Activated T-helper 1 cell treated with anti-CD3 and anti-CD28 coated beads, Interleukin-2, amount 50 U/mL, for 16 hours (primary cell): Measurements from ENCODE around the gene GFOD1.

Experiments used
- DNase-seq, 2 donors: peaks; one replicate each; pipeline ENCODE4 v3.0.0-alpha.2; 2020; ENCODE audit warnings: low read depth in 1 of 2, low spot score in 1 of 2

The GFOD1 gene

DNA sequence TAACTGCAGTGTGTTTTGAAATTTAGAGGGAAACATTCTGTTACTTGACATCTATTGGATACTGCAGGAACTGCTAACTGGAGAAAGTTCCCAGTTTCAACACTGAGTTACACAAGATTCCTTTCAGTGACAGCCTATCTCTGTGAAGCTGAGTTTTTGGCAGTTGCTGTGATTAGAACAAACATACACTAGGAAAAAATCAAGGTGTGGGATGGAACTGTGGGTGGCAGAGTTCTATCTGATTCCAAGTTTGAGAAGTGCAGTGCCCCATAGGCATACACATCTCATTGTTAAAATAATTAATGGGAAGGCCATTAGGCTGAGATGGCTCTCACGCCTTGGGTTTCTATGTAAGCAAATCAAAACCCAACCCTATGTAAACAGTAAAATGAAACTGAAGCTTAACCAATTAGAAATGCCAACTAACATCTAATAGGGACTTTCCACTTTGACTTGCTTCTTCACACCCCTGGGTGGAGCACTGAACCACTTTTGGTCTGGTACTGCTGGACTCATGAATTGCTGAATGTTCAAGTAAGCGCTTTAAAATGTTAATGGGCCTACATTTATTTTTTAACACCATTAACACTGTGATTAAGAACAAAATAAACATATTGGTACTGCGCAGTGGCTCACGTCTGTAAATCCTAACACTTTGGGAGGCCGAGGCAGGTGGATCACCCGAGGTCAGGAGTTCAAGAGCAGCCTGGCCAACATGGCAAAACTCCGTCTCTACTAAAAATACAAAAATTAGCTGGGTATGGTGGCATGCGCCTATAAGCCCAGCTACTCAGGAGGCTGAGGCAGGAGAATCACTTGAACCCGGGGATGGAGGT is 103.9 kb downstream of the GFOD1 start:
- no peak for DNase-seq

DNA sequence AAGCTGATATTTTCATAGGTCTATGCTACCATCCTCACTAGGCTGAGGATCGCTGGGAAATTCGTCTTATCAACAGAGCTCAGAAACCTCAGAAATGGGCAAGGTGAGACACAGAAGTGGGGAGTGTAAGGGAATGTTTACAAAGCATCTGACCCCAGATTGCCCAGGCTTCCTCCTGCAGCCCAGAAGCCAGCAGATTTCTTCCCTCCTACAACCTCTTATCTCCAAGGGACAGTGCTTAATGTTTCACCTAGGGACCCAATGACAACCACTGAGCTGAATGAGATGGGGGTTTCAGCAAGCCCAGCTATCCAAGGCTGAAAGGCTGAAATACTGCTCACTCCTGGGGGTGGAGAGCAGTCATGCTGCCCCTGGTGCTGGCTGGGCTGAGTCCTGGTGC is 106.6 kb downstream of the GFOD1 start:
- no peak for DNase-seq

DNA sequence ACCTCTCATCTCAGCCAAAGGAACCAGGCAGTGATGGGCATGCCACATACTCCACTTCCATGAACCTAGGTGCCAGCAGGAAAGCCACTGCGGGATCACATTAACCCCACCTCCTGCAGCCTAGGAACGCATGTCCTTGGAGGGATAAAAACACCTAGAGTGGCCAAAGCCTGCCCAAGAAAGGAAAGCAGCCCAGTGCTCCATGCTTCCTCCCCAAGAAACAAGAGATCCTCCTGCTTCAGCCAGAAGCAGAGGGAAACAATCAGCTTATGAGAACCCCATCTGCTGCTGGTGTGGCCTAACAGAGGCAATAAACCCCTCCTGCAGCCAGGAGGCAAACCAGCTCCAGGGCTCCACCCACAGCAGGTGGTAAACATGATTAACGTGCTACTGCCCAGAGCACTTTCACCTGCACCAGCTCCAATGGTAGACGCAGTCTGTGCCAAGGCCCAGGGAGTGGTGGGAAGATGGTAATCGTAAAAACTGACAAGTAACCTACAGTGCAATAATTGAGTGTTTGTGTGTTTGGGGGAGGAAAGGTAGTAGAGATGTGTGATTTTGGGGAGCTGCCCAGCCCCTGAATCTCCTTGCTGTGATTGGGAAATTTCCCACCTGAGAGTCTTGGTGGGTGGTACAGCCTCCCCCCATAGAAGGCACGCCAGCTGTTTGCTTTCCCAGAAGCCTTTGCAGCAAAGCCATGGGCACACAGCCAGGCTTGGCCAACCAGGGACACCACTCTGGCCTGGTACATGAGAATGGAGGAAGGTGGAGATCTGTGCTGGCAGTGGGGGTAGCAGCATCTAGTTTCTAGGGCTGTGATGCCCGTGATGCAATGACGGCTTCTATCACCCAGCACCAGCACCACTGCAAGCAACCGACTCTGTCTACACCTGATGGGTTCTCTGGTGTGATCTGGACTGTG is 108.5 kb downstream of the GFOD1 start:
- DNase-seq = no peak

DNA sequence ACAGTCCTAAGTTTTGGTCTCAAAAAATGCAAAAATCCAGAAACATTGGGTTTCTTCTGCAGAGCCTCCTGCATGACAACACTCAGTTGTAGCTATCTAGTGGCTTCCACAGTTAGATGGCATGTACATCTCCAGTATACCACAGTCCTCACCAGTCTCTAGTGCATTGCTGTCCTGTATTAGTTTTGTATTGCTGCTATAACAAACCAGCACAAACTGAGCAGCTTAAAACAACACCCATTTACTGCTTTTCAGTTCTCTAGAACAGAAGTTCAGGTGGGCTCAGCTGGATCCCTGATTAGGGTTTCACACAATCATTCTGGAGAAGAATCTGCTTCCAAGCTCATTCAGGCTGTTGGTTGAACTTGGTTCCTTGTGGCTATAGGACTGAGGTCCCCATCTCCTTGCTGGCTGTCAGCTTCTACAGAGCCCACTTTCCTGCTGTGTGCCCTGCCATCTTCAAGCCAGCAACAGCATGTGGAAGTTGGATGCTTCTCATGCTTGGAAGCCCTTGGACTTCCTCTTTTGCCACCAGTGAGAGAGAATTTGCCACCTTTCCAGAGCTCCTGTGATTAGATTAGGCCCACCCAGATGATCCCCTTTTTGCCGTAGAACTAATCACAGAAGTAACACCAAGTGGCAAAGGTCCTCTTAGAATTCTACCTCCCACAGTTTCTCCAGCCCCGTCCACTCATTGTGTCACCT is 110.2 kb downstream of the GFOD1 start:
- DNase-seq = no peak

DNA sequence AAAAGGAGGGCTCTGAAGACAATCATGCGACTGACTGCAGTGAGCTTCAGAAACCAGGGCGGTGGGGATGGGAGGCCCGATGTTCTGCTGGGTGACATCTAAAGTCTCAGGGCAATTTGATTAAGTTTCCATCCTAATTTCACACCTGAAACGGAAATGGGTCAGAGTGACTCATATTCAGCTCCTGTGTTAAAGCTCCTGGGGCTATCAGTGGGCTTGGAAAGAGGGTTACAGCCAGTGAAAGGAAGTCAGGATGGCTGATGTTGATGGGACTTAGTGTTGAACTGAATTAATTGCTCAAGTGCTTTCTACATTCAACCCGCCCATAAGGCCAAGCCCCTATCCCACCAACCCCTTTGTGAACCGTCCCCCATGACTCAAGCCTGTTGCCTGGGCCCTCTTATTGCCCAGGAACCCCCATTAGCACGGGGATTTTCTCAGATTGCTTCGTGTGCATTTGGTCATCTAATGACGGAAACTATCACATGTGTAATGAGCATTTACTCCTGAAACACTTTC is 112.0 kb downstream of the GFOD1 start:
- no peak for DNase-seq

DNA sequence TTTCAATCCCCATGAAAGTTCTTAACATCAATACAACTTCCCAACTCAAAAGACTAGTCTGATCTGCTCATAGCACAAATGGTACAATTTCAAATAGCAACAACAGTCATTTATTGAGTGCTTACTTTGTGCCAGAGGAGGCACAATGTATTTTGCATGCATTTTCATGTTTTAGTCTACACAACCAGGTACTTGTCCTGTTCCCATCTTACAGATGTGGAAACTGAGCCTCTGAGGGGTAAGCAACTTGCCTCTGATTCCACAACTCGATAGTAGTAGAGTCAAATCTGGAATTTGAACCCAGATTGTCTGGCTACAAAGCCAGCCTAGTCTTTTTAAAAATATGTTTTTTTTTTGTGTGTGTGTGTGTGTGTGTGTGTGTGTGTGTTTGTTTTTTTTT is 113.5 kb downstream of the GFOD1 start:
- DNase-seq = no peak

DNA sequence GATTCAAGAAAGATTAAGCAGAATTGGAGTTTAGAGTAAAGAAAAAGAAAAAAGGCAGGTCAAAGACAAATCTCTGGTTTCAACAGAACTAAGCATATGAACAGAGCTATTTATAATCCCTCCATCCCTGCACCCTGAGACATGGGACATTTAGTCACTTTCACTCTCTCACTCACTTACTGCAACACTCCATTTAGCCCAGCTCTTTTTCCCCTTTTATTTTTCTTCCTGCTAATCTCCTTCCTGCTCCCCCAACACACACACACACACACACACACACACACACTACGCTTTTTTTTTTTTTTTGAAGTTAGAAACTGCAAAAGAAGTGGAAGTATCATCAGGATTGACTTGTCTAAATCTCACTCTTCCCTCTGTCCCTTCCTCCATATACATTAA is 113.9 kb downstream of the GFOD1 start:
- DNase-seq = no peak

DNA sequence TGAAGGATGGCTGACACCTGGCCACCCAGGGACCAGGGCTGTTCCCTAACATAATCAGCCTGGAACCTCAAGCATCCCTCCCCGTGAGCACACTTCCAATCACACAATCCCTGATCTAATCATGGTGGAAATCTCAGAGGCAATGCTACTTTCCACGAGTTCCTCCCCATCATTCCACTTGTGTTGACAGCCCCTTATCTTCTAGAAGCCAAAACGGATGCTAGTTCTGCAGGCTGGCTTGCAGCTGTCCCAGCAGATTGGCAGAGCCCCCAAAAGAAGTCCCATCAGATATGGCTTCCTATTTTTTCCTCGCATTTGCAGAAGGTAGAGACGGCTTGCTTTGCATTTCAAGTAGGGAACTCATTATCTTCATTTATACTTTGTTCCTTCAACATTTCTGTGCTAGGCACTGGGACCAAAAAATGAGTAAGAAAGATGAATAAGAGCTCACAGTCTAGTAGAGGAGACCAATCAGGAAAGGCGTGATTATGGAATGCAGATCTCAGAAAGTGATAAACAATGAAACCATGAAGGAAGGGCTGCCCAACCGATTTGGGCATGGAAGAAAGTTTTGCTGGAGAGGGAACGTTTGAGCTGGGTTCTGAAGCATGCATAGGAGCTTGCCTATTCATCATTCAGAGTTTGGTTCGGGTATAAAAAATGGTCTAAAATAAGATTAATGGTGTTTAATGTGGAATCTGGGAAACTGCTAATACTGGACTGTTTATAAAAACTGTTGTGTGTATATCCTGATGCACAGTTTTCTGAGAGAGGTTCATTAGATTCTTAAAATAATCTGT is 114.5 kb downstream of the GFOD1 start:
- no peak for DNase-seq

DNA sequence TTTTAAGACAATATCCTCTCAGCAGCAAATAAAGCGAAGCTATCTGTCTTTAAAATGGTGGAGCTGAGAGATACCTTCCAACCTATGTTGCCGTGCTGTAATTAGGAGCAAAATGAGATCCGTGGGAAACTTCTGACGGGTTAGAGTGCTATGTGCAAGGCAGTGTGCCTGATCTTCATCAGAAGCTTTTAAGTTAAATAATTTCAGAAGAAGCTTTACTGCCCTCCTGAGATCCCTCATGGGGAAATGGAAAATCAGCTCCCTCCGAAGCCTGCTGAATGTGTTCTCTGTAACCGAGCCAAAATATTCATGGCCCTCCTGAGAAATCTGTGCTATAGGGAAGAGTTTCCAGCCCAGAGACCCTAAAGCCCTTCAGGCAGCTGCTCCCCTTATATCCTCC is 115.3 kb downstream of the GFOD1 start:
- DNase-seq = no peak

DNA sequence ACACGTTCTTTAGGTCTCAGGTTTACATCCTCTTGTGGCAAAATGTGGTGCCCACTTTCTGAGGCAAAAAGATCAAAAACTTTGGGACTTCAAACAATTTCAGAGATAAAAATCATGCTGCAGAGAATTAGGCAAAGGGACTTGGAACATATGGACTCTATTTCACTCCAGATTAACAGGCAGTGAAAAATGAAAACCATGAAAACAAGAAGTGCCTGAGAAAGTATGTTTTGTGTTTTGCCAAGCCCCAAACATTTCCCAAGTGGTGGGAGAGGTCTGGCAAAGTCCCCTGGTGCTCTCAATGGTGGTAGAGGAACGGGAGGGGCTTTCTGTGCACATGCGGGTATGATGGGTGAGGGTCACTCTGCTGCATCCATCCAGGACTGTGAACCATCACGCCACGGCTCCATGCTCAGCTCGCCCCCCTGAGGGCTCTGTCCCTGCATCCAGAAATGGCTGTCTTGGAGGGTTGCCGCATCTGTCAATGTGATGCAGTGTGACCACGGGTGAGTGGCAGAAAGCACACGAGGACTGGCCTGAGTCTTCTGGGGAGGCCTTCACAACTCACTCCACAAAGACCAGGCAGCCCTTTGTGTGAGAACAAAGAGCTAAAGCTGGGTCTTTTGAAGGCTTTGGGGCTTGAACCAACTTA is 115.9 kb downstream of the GFOD1 start:
- no peak for DNase-seq

DNA sequence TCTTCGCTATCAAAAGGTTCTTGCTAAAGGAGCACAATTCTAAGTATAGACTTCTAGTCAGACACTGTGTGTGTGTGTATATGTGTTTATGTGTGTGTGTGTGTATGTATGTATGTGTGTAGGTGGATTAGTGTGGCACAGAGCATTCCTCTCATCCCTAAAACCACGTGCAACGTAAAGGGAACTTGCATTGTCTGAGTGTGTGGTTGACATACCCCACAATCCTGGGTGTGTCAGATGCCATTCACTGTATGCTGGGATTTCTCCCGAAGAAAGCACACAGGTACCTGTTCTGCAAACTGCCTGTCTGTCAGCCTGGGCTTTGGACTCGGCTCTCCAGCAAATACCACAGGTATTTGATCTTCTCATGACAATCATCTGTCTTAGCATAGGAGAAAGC is 116.8 kb downstream of the GFOD1 start:
- no peak for DNase-seq

DNA sequence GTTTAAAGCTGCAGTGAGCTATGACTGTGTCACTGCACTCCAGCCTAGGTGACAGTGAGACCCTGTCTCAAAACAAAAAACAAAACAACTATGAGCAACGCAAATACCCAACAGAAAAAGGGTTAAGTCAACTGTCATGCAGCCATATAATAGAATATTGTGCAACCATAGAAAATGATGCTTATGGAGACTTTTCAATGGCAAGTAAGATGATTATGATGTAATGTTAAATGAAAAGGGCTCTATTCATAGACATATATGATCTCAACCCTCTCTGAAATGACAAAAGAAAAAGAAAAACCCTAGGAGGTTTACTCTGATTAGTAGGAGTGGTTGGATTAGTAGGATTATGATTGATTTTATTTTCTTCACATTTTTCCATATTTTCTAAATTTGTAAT is 117.8 kb downstream of the GFOD1 start:
- no peak for DNase-seq

DNA sequence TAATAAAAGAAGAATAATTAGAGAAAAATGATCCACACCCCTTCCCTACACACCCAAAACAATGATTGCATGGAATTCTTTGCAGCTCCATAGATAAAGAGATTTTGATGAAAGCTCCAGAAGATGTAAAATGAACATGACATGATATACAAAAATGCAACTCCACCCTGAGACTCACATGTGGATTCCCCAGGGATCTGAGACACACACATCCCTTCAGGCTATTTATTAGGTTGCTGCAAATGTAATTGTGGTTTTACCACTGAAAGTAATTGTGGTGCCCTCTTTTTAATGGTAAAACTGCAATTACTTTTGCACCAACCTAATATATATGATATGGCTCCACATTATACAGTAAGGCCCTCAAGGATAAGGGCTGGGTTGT is 118.7 kb downstream of the GFOD1 start:
- DNase-seq = no peak

DNA sequence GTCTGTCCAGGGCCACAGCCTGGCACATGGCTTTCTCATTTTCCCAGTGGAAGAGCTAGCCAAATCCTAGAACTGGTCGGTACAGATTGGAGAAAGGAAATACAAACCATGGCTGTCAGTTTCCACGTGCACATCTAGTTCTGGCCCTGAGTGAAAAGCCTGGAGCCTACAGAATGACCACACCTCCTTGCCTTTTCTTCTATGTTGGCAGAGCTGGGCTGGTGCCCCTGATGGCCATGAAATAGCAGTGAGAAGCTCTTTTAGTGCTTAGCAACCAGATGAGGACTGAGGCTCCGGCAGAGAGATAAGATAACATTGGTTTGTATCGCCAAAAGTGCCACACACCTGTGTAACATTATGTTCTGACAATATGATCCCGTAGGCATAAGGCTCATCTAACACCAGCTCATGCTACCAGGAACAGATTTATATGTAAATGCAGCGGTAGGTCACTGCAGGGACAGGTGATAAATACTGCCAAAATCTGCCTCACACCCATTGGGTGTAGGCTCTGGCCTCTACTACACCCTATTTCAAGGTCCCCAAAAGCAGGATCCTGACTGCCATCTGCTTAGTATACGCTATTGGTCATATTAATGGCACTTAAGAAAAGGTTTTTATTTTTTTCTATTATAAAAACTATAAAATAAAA is 119.2 kb downstream of the GFOD1 start:
- no peak for DNase-seq

DNA sequence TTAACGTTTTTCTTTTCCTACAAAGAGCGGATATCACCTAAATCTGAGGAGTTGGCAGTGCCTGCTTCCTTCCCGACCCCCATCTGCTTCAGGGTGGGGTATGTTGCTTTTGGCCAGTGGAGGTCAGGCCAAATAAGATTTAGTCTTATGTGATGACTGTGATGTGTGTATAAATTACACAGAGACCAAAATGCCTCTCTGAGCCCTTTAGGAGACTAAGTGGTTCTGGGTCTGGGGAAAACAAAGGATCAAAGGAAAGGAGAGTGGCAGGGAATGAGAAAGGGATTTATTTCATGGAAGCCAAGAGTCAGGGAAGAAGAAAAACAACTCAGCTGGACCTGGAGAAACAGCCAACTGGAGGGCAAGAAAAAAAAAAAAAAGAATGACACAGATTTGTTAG is 120.0 kb downstream of the GFOD1 start:
- no peak for DNase-seq

DNA sequence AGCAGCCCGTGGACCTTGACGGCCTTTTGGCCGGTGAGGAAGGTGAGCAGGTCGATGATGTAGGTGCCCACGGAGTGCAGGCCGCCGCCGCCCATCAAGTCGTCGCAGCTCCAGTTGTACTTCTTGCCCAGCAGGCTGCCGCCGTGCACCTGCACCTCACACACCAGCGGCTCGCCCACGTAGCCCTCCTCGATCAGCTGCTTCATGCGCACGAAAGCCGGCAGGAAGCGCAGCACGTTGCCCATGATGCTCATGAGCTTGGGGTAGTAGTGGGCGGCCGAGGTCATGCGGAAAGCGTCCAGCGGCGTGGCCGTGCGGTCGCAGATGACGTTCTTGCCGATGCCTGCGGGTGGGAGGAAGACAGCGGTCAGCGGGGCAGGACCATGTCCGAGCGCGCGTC is 122.1 kb downstream of the GFOD1 start:
- DNase-seq = no peak

DNA sequence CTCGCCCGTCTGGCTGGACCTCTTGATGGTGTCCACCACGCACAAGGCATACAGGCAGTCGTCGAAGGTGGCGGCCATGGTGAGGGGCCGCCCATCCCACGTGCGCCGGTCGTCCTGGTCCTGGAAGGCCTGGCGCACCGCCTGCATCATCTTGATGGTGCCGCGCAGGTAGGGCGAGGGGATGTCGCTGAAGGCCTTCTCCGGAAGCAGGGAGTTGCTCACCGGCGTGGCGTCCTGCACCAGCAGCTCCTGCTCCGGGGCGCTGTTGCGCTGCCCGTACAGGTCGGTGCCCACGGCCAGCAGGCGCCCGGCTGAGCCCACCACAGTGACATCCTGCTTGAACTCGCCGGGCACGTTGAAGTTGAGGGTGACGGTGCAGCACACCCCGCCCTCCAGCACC is 122.6 kb downstream of the GFOD1 start:
- DNase-seq = no peak

DNA sequence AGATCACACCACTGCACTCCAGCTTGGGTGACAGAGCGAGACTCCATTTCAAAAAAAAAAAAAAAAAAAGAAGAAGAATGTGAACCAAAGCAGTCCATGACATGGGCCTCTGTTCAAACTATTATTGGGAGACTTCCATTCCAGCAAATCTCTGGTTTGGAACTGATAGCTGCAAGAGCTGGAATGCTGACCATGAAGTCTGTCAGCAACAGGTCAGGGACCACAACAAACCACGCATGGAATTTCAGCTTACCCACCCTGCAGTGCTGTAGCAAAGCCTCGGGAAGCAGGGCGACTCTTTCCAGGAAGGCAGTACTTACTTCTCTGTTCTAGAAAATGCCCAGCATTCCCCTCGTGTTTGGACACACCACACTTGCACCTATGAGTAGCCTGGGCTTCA is 125.0 kb downstream of the GFOD1 start:
- no peak for DNase-seq

DNA sequence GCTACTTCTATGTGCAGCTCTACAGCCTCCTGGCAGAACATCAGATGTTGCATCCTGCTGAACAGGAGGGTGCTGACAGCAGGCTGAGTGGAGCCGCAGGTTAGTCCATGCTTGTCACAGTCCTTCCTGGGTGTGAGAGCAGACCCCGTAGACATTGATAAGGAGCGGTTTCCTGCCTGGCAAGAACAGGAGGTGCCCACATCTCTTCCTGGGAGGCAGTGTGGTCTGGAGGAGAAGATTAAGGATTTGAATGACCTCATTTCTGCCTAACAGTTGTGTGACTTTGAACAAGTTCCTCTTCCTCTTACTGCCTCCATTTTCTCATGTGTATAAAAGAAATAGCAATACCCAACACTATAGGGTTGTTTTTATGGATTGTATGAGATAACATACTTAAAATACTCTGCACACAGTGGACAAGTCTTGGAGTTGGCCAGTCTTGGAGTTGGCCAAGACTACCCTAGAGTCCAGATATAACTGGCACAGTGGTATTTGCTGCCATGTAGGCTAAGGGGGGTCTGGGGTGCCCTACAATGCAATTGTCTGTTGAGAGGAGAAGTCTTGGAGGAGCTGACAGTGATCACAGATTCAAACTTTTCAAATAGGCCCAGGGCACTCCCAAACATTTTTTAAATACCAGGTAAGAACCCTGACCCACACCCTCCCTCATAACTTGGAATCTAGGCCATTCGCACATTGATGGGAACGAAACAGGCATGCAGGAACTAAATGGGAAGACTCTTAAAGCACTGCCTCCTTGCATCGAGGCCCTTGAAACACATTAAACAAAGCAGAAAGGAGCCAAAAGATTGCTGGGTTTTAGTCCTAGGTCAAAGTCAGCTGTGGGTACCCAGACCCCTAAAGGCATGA is 126.5 kb downstream of the GFOD1 start:
- DNase-seq = no peak
